GM08714 (cell line): ENCODE measurements around the gene PCGF3.
"Not testable (repeated sequence)": the region's sequence is repeated elsewhere in the genome, so short reads cannot be mapped to it uniquely, and the experiment has no call there.

ENCODE experiments used
- H3K4me3 ChIP-seq: fragments of 200-500 bp; sonication (Bioruptor generic); 2 replicates; pipeline ENCODE4 v1.5.1; 2014; ENCODE audit warnings: mild to moderate bottlenecking, low read length, inconsistent platforms
- ZNF274 ChIP-seq: IDR thresholded peaks from 2 replicates; pipeline ENCODE4 v1.6.1; 2012; ENCODE audit warnings: mild to moderate bottlenecking, low read depth, low read length

Gene PCGF3

DNA sequence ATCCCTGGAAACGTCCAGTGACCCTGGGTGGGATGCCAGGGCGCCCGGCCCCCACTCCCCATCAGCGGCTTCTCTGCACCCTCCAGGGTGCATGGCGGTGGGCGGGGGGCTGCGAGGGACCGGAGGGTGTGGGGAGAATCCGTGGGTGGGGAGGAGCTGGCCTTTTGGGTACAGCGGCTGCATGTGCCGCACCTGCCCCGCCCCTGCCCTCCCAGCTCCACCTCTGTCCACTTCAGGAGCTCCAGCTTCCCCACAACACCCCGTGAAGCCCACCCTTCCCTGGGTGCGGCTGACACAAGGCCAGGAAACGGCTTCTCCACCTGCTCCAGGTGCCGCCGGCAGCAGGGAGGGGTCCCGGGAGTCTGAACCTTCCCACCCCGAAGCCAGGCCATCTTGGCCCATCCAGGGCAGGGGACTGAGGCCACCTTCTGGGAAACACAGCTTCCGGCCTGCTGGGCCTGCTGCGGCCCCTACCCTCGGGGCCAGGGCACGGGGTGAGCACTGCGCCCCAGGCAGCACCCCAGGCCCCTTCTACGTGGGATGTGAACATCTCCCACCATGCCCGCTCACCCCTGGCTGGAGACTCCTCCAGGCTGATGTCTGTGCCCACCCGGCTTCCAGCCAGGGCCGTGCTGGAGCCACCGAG lies 85.7 kb downstream of the PCGF3 start:
- H3K4me3 ChIP-seq, result no peak overlapping the region
- TF ChIP-seq ZNF274, result no peak

- H3K4me3 ChIP-seq, result no peak overlapping the region
Measured at GRCh38 chr4:791898-792625, 86.4 kb downstream of the PCGF3 start.

GRCh38 chr4:792626-793092 lies 87.0 kb downstream of the PCGF3 start:
- no peak overlapping the region for H3K4me3 ChIP-seq
- no peak for TF ChIP-seq ZNF274

More at GRCh38 chr4:791898-792625, 86.4 kb downstream of the PCGF3 start:
- TF ChIP-seq ZNF274, result no peak

- no peak for TF ChIP-seq ZNF274
- H3K4me3 ChIP-seq, result no peak overlapping the region
Measured at GRCh38 chr4:793093-793861, 87.6 kb downstream of the PCGF3 start.

GRCh38 chr4:793941-794621 lies 88.4 kb downstream of the PCGF3 start:
- TF ChIP-seq ZNF274, result no peak
- no peak overlapping the region for H3K4me3 ChIP-seq

DNA sequence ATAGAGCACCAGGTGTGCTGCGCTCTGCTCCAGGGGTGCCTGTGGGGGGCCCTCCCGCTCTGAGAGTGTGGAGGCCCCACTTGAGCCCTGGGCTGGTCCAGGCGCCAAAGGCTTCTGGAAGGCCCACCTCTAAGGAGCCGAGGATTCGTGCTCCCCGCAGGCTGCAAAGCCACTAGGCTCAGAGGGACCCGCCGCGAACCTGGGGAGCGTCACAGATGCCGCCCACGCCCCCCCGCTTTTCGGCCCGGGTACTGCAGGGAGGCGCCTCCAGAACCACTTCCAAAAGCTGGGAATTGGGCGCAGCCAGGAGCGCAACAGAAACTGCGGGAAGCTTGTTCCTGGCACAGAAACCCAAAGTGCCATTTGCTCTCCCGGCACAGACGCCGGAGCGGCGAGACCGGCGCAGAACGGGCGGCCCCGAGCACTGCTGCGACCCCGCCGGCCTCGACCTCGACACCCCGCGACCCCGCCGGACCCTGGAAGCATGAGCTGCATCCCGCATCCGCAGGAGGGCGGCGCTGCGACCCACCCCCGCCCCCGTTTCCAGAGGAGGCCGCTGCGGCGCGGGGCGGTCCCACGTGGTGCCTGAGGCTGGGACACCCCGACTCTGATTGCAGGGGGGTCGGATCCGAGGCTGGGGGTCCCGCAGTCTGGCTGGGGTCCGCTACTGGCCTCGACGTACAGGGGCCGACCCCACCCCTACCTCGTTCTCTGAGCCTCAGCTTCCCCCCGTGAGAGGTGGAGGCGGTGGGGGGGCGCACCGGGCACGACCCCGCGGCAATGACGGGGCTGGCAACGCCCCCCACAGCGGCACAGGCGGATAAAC lies 89.5 kb downstream of the PCGF3 start:
- no peak overlapping the region for H3K4me3 ChIP-seq
- TF ChIP-seq ZNF274, result no peak

GRCh38 chr4:795726-796119 lies 90.1 kb downstream of the PCGF3 start:
- no peak for TF ChIP-seq ZNF274
- no peak overlapping the region for H3K4me3 ChIP-seq

DNA sequence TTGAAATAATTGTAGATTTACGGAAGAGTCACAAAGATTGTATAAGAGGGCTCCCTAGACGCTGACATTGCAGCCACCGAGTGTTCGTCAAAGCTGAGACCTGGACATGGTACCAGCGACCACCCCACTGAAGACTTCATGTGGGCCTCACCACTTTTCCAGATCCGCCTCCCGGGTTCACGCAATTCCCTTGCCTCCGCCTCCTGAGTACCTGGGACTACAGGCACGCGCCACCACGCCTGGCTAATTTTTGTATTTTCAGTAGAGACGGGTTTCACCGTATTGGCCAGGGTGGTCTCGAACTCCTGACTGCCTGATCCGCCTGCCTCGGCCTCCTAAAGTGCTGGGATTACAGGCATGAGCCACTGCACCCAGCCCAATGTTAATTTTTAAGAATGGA lies 90.6 kb downstream of the PCGF3 start:
- H3K4me3 ChIP-seq, result no peak overlapping the region
- TF ChIP-seq ZNF274, result no peak

DNA sequence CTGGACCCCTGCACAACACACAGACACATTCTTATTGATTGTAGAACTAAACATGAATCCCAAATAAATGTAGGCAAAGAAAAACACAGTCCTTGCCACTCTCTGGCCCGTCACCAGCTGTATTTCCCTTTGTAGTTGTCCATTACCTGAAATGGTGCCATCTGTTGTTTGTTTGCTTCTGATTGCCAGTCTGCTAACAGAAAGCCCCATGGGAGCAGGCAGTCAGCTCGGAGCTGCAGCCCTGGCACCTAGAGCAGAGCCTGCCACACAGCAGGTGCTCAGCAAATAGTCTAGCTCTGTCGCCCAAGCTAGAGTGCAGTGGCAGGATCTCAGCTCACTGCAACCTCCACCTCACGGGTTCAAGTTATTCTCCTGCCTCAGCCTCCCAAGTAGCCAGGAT lies 91.4 kb downstream of the PCGF3 start:
- H3K4me3 ChIP-seq, result no peak overlapping the region
- no peak for TF ChIP-seq ZNF274

DNA sequence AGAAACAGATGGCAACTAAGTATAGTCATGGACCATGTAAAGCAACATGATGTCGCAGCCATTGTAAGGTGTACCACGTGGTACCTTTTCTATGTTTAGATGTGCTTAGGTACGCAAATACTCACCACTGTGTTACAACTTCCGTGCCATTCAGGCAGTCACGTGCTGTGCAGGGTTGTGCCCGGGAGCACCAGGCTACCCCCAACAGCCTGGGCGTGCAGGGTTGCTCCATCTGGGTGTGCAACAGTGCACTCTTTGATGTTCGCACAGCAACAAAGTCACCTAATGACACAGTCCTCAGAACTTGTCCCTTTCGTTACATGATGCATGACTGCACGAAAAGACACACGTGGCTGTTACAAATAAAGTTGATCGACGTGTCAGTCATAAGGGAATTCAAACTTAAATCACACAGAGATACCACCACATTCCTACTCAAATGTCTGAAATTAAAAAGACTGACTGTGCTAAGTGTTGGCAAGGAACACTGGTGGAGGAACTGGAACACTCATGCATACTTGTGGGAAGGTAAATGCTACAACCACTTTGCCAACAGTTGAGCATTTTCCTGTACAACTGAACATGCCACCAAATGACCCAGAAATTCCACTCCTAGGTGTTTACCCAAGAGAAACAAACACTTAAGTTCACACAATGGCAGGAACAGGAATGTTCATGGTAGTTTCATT lies 95.9 kb downstream of the PCGF3 start:
- no peak overlapping the region for H3K4me3 ChIP-seq
- TF ChIP-seq ZNF274, result no peak

DNA sequence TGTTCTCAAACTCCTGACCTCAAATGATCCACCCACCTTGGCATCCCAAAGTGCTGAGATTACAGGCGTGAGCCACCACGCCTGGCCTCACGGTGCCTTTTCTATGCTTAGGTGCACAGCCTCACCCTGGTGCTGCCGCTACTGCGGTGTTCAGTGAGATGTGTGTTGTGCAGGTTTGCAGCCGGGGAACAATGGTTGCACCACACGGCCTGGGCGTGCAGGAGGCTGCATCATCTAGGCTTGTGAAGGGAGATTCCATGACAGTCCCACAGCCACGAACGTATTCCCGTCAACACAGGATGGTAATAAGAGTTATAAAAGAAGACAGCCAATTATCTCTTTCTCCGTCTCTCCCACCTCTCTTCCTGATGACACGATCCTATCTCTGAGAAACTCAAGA lies 98.3 kb downstream of the PCGF3 start:
- H3K4me3 ChIP-seq, result no peak overlapping the region
- TF ChIP-seq ZNF274, result no peak

GRCh38 chr4:804804-805203 lies 99.2 kb downstream of the PCGF3 start:
- H3K4me3 ChIP-seq, result no peak overlapping the region
- TF ChIP-seq ZNF274, result no peak

DNA sequence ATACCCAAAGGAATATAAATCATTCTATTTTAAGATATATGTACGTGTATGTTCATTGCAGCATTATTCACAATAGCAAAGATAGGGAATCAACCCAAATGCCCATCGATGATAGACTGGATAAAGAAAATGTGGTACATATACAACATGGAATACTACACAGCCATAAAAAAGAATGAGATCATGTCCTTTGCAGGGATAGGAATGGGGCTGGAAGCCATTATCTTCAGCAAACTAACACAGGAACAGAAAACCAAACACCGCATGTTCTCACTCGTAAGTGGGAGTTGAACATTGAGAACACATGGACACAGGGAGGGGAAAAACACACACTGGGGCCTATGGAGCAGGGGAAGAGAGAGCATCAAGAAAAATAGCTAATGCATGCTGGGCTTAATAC lies 101.3 kb downstream of the PCGF3 start:
- not testable (repeated sequence) for H3K4me3 ChIP-seq
